Measurements from ENCODE around the gene AQP3. TPM values are rescaled to one million over a fixed set of nuclear protein-coding genes. Genes with fewer than 3 reads are reported as not detected.
A peak's percentile ranks its signal among the peaks of the same experiment; 100 is the strongest.
"Not testable (repeated sequence)": the region's sequence is repeated elsewhere in the genome, so short reads cannot be mapped to it uniquely, and the experiment has no call there.

The AQP3 gene
- total RNA-seq, 1 donor from 2014 or later: 33.1 TPM

GRCh38 chr9:33404788-33405362 lies 42.5 kb downstream of the AQP3 start:
- no peak overlapping the region for H3K4me3 Mint-ChIP-seq
- H3K4me1 Mint-ChIP-seq (ENCODE audit: unreplicated experiment): peaks cover 22% of the 10 kb centered on the region
- no peak for DNase-seq (ENCODE audit: extremely low spot score, unreplicated experiment)
- no peaks in the 10 kb centered on the region for H3K27me3 Mint-ChIP-seq
- no peaks in the 10 kb centered on the region for H3K36me3 Mint-ChIP-seq
- no peak overlapping the region for H3K27ac Mint-ChIP-seq
- TF ChIP-seq, protein P1, sequence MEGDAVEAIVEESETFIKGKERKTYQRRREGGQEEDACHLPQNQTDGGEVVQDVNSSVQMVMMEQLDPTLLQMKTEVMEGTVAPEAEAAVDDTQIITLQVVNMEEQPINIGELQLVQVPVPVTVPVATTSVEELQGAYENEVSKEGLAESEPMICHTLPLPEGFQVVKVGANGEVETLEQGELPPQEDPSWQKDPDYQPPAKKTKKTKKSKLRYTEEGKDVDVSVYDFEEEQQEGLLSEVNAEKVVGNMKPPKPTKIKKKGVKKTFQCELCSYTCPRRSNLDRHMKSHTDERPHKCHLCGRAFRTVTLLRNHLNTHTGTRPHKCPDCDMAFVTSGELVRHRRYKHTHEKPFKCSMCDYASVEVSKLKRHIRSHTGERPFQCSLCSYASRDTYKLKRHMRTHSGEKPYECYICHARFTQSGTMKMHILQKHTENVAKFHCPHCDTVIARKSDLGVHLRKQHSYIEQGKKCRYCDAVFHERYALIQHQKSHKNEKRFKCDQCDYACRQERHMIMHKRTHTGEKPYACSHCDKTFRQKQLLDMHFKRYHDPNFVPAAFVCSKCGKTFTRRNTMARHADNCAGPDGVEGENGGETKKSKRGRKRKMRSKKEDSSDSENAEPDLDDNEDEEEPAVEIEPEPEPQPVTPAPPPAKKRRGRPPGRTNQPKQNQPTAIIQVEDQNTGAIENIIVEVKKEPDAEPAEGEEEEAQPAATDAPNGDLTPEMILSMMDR (conservative IDR thresholded peaks at IDR 0.05): no peak
- H3K9me3 Mint-ChIP-seq: no peaks in the 10 kb centered on the region

DNA sequence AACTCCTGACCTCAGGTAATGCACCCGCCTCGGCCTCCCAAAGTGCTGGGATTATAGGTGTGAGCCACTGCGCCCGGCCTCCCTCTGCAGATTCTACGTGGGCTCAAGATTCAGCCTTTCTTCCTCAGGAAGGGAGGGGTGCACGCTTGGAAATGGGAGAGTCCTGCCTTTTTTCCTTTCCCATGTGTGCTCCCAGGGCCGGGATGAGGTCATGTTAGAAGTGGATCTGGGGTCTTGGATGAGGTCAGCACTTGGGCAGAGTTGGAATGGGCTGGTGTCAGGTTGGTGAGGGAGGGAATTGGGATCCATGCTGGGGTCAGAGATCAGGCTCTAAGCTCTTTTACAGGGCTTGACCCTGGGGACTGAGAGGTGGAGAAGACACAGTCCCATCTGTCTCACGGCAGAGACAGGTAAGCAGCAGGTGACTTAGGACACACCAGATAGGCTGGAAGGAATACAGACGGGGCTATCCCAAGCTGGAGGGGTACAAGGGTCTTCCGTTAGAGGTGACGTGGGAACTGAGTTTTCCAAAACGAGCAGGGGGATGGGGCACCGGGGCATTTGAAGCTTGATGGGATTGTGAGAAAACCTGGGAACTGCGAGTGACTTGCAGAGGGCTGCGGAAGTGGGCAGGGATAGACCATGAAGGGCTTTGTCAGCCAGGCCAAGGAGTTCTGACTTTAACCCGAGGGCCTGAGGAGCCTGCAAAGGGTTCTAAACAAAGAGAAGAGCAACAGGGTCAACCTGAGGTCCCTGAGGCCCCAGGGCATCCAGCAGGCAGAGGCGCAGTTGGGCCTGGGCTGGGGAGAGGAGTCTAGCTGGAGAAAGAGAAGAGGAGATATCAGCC lies 43.2 kb downstream of the AQP3 start:
- TF ChIP-seq, protein P1 (conservative IDR thresholded peaks at IDR 0.05): no peak
- H3K4me3 Mint-ChIP-seq: no peak overlapping the region
- H3K9me3 Mint-ChIP-seq: no peaks in the 10 kb centered on the region
- no peak for DNase-seq (ENCODE audit: extremely low spot score, unreplicated experiment)
- H3K4me1 Mint-ChIP-seq (ENCODE audit: unreplicated experiment): peaks cover 24% of the 10 kb centered on the region
- H3K27me3 Mint-ChIP-seq: no peaks in the 10 kb centered on the region
- H3K36me3 Mint-ChIP-seq: no peaks in the 10 kb centered on the region
- H3K27ac Mint-ChIP-seq: peak overlapping the region; percentile 27

DNA sequence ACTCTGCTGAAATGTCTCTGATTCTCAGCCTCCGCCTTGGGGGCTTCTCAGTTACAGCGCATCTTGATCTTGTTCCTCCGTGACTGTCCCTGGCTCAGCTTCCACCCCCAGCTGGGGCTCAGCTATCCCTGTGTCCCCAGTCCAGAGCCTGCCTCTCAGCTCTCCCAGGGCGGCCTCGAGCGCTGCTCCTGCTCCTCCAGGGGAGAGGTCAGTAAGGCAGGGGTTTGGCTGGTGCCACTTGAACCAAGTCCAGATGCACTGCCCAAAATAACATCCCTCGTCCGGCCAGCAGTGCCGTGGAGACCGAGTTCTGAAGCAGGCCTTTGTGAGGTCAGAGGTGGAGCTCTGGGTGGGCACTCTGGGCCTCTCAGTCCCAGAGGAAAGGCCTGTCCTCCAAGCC lies 45.0 kb downstream of the AQP3 start, which contains the start of gene AQP7:
TSS of gene AQP7 (minus strand) at position 198 of the 400 bp plus-strand sequence. CDS start 1,306 bp downstream, outside the sequence.
- H3K4me1 Mint-ChIP-seq (ENCODE audit: unreplicated experiment): peaks cover 24% of the 10 kb centered on the region
- H3K4me3 Mint-ChIP-seq; H3K9me3 Mint-ChIP-seq; H3K27me3 Mint-ChIP-seq; DNase-seq (ENCODE audit: extremely low spot score, unreplicated experiment); H3K27ac Mint-ChIP-seq; H3K36me3 Mint-ChIP-seq: not testable (repeated sequence)

- H3K27ac Mint-ChIP-seq; DNase-seq (ENCODE audit: extremely low spot score, unreplicated experiment): not testable (repeated sequence)
Measured at GRCh38 chr9:33401809-33402208, 45.6 kb downstream of the AQP3 start.

DNA sequence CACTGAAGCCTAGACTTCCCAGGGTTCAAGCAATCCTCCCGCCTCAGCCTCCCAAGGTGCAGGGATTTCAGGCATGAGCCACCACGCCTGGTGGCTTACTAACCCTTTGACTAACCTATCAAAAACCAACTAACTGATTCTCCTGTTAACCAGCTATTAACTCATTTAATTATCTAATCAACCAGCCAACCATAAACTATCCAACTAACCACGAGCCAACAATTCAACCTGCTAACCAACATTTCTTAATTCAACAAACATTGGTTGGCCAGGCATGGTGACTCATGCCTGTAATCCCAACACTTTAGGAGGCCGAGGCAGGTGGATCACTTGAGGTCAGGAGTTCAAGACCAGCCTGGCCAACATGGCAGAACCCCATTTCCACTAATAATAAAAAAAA lies 48.3 kb downstream of the AQP3 start:
- not testable (repeated sequence) for H3K4me3 Mint-ChIP-seq; H3K27me3 Mint-ChIP-seq; H3K9me3 Mint-ChIP-seq; H3K36me3 Mint-ChIP-seq; DNase-seq (ENCODE audit: extremely low spot score, unreplicated experiment); H3K27ac Mint-ChIP-seq
- H3K4me1 Mint-ChIP-seq (ENCODE audit: unreplicated experiment): peaks cover 21% of the 10 kb centered on the region

More at GRCh38 chr9:33401809-33402208, 45.6 kb downstream of the AQP3 start:
- H3K4me1 Mint-ChIP-seq (ENCODE audit: unreplicated experiment): peaks cover 24% of the 10 kb centered on the region
- H3K4me3 Mint-ChIP-seq, H3K36me3 Mint-ChIP-seq, H3K9me3 Mint-ChIP-seq, H3K27me3 Mint-ChIP-seq: not testable (repeated sequence)

GRCh38 chr9:33397801-33398200 lies 49.6 kb downstream of the AQP3 start:
- H3K9me3 Mint-ChIP-seq; H3K27ac Mint-ChIP-seq; DNase-seq (ENCODE audit: extremely low spot score, unreplicated experiment); H3K36me3 Mint-ChIP-seq; H3K27me3 Mint-ChIP-seq; H3K4me3 Mint-ChIP-seq: not testable (repeated sequence)
- H3K4me1 Mint-ChIP-seq (ENCODE audit: unreplicated experiment): peaks cover 24% of the 10 kb centered on the region

- peaks cover 19% of the 10 kb centered on the region for H3K4me1 Mint-ChIP-seq (ENCODE audit: unreplicated experiment)
- peak overlapping the region; percentile 79 for H3K4me3 Mint-ChIP-seq
- H3K27ac Mint-ChIP-seq: peak overlapping the region; percentile 56
- not testable (repeated sequence) for H3K27me3 Mint-ChIP-seq; DNase-seq (ENCODE audit: extremely low spot score, unreplicated experiment); H3K9me3 Mint-ChIP-seq; H3K36me3 Mint-ChIP-seq
Measured at GRCh38 chr9:33395159-33395879, 52.1 kb downstream of the AQP3 start.

DNA sequence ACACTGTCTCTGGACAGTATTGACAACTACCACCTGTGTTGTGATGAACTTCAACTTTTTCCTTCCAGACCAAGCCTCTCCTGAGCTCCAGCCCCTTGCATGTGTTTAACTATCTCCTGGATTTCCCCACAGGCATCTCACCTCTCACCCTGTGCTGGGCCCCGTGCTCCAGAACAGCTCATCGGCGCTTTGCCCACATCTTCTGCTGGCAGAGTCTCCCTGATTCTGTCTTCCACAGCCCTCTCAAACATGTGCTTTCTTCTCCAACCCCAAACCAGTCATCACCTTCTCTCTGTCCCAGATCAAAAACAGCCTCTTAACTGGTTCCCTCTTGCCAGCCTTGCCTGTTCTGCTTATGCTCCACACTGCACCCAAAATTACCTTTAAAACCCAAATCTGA lies 53.4 kb downstream of the AQP3 start:
- Mint-ChIP-seq H3K4me1 (ENCODE audit: unreplicated experiment) (peaks cover 18% of the 10 kb centered on the region), H3K27ac (peak overlapping the region; percentile 37), H3K4me3 (peak overlapping the region; percentile 19)
- H3K27me3 Mint-ChIP-seq; H3K9me3 Mint-ChIP-seq; DNase-seq (ENCODE audit: extremely low spot score, unreplicated experiment); H3K36me3 Mint-ChIP-seq: not testable (repeated sequence)

Measured in type B pancreatic cell (in vitro differentiated cells).